NK-92 (cell line): ENCODE data around the gene IFT25.
"Not testable (repeated sequence)": the region's sequence is repeated elsewhere in the genome, so short reads cannot be mapped to it uniquely, and the experiment has no call there.

ENCODE experiments used
- DNase-seq: peaks from one replicate; lab custom pipeline; 2025; ENCODE audit not compliant: unreplicated experiment; lab: John Stamatoyannopoulos, UW

The IFT25 gene

DNA sequence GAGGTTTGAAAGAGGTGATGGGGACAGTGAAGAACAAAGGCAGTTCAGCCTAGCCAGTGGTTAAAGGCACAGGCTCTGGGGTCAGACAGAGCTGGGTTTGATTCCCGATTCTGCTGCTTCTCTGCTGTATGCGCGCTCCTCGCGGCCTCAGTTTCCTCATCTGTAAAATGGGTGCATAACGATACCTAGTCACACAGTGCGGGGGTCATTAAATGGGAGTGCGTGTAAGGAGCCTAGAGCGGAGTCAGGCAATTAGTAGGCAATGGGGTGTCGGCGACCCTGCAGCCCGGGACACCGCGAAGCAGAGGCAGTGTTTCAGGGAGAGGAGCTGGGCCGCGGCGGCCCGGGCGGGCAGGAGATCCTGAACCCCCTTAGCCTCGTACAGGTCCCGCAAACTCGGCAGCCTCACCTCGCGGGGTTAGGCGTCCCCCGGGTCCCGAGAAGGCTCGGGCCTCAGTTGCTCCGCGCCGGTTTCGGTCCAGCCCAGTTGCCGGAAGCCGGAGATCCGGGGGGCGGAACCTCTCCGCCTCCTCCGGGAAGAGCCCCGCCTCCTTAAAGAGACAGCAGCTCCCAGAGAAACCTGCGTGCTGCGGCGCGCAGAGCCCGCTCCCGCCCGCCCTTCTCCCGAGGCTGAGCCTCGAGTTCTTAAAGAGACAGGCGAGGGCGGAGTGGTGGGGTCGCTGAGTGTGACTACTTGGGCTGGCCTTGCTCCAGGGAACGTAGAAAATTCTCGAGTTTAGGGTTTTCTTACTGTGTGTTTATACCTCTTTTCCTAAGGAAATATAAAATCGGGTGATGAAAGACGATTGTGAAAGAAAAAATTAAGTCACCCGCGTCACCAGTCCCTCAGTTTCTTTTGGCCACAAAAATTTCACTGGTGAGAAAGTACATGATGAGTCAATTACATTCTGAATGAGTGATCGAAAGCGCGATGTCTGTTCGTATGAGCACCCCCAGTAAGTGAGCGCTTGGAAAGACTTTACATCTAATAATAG lies 55.9 kb downstream of the IFT25 start, which contains the start of gene YIPF1:
Gene YIPF1, minus strand, starts transcription at position 494 of the 995 bp plus-strand sequence. CDS start 860 bp downstream, outside the sequence.
- no peak for DNase-seq

DNA sequence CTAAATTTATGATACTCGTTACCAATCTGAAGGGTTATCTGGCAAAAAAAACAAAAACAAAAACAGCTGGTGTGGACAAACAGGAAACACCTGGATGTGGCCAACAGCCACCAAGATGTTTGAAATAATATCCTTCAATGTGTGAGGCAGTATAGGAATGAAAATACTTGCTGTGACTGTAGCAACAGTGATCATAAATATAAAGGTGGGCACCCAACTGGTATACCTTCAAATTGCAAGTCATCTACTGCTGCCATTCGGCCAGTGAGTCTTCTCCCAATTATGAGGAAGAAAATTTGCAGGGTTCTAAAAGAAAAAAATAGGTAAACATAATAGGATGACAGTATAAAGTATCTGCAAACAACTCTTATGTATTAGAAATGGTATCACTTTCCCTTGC lies 56.8 kb downstream of the IFT25 start:
- no peak for DNase-seq

DNA sequence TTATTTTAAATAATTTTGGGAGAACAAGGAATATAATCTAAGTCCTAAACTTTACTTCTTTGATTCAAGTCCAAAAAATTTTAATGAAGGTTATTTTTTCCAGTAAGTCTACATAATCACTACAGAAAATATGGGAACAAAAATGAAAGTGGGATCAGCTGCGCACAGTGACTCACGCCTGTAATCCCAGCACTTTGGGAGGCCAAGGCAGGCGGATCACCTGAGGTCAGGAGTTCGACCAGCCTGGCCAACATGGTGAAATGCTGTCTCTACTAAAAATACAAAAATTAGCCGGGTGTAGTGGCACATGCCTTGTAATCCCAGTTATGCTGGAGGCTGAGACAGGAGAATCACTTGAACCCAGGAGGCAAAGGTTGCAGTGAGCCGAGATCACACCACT lies 61.9 kb downstream of the IFT25 start:
- not testable (repeated sequence) for DNase-seq

DNA sequence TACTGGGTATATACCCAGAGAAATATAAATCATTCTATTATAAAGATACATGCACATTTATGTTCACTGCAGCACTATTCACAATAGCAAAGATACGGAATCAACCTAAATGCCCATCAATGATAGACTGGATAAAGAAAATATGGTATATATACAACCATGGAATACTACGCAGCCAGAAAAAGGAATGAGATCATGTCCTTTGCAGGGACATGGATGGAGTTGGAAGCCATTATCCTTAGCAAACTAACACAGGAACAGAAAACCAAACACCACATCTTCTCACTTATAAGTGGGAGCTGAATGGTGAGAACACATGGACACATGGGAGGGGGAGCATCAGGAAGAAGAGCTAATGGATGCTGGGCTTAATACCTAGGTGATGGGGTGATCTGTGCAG lies 63.6 kb downstream of the IFT25 start:
- DNase-seq, result not testable (repeated sequence)

DNA sequence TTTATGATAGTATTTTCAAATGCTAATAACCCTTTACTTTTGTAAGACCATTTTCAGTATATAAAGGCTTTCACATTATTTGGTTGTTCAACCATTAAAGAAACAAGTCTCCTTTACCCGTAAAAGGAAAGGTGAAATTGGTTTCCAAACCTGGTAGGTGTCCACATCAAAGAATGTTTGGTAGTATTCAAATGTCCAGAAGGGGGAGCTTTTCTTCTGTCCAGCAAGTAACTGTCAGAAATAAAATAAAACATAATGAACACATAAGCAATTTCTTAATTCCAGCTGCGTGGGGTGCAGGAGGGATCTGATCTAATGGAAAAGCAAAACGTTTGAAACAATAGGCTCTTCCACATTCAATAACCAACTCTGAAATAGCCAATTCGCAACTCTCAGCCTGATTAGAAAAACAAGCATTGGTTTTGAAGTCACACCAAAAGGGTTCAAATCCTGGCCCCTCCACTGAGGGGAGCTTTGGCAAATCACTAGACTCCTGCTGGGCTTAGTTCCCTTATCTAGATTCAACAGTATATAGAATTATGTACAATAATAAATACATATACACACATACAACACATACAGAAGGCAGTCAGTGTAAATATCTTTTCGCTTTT lies 66.9 kb downstream of the IFT25 start:
- DNase-seq, result no peak

DNA sequence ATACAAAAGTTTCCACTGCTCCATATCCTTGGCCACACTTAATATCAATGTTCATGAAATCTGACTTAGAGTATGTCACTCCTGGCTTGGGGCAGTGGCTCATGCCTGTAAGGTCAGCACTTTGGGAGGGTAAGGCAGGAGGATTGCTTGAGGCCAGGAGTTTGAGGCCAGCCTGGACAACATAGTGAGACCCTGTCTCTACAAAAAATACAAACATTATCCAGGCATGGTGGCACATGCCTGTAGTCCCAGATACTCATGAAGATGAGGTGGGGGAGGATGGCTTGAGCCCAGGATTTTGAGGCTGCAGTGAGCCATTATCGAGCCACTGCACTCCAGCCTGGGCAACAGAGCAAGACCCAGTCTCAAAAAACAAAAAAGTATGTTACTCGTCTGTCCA lies 70.3 kb downstream of the IFT25 start:
- not testable (repeated sequence) for DNase-seq

DNA sequence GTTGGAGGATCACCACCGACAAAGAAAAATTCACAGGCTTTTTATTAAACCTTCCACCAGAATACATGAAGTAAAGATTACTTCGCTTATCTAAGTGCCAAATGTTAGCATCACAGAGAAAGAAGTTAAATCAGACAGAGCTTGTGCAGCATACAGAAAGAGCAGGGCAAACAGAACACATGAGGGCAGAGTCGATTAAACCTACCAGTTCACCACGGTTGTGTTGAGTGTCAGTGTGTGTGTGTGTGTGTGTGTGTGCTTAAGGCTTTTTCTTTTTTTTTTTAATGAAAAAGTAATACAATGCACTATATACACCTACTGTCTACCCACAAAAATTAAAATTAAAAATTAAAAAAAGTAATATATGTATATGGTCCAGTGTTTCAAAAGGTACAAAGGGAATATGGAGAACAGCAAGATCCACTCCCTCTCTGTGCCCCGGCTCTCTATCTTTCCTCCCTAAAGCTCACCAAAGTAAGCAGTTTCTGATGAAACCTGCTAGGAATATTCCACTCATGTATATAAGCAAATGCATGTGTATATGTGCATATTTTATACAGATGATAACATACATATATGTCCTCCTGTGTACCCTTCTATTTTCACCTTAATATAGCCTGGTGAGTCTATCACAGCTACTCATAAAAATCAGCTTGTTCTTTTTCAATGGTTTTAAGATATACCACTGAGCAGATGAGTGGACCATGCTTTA lies 73.6 kb downstream of the IFT25 start:
- no peak for DNase-seq
